RWPE1 (cell line): ENCODE results near the gene GGT7.
"Not testable (repeated sequence)": the region's sequence is repeated elsewhere in the genome, so short reads cannot be mapped to it uniquely, and the experiment has no call there.

Experiments
- CTCF ChIA-PET: fragments of 350-600 bp; sonication (Branson Sonifier 250); formaldehyde crosslinking; extraction: SDS; loops from one replicate; lab custom pipeline; 2021; lab: Yijun Ruan, JAX
- POLR2A ChIA-PET: fragments of 400-600 bp; formaldehyde crosslinking; extraction: SDS; loops from one replicate; lab custom pipeline; 2020; ENCODE audit warnings: antibody characterized with exemption; ENCODE audit not compliant: low non-redundant PET; lab: Yijun Ruan, JAX
- DNase-seq: peaks from one replicate; pipeline ENCODE4 v3.0.0; 2012; ENCODE audit warnings: low spot score
- H3K27ac ChIP-seq: fragments of 450-650 bp; 2 replicates; pipeline ENCODE4 v1.5.1; 2017
- TF ChIP-seq, protein P1 (sequence below): fragments of 450-650 bp; conservative IDR thresholded peaks from 2 replicates; pipeline ENCODE4 v1.5.1; 2017; ENCODE audit warnings: low read depth, mild to moderate bottlenecking

GGT7 gene

DNA sequence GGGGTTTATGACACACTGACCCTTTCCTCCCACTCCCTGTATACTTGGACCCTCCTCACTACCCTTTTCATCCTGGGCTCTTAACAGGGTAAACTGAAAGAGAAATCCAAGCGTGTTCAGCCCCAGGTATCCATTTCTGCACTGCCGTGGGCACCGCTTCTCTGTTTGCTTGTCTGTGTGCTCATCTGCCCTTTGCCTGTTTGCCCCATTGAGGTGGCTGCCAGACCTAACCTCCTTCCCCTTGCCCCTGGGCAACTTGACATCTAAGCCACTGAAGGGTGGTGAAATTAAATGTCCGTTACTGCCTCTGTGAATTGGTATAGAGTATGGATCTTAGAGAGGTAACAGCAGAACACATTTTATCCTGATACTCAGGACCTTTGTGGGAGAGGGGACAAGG lies 42.5 kb upstream of the GGT7 start:
- ChIA-PET CTCF (no interaction called here), POLR2A (no interaction called here)
- H3K27ac ChIP-seq, result no peak overlapping the region
- DNase-seq, result no peak
- TF ChIP-seq, protein P1, sequence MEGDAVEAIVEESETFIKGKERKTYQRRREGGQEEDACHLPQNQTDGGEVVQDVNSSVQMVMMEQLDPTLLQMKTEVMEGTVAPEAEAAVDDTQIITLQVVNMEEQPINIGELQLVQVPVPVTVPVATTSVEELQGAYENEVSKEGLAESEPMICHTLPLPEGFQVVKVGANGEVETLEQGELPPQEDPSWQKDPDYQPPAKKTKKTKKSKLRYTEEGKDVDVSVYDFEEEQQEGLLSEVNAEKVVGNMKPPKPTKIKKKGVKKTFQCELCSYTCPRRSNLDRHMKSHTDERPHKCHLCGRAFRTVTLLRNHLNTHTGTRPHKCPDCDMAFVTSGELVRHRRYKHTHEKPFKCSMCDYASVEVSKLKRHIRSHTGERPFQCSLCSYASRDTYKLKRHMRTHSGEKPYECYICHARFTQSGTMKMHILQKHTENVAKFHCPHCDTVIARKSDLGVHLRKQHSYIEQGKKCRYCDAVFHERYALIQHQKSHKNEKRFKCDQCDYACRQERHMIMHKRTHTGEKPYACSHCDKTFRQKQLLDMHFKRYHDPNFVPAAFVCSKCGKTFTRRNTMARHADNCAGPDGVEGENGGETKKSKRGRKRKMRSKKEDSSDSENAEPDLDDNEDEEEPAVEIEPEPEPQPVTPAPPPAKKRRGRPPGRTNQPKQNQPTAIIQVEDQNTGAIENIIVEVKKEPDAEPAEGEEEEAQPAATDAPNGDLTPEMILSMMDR, result no peak

DNA sequence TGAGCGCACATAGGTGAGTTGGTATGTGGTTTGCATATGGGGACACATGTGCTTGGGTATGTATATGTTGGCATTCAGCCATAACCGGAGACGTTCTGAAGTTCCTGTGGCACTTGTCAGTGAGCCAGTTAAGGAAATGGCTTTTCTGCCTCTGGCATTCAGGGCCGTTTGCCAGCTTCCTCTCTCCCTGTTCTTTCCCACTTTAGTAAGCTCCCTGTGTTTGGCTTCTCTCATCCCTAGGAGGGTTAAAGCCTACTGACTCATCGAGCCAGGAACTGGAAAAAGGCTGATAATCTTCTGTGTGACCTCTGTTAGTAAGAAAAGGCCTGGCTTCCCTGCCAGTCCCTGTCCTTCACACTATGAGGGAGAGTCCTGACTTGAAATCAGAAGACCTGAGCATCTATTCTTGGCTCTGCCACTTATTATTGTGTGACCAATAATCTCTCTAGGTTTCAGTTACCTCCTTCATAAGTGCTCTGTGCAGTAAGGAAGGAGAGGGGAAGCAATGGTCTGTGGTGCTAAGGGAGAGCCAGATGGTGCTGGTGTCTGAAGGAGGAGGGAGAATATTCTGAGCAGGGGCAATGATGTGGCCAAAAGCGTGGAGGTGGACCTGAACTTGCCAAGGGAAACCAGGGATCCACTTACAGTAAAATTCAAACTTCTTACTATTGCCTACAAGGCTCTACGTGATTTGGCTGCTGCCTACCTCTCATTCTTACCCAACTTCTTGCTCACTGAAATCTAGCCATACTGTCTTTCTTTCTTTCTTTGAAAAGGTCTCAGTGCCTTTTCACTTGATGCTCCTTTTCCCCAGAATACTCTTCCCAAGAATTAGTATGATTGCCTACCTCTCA lies 35.2 kb upstream of the GGT7 start:
- ChIA-PET POLR2A (no interaction called here), CTCF (interaction anchor here (0.6 to 1.0 kb wide), 6 partner anchors 20 to 372 kb away, joined by 3 to 9 read pairs (median 4); no protein-coding TSS in a partner anchor)
- peak overlapping the region; percentile 78 for H3K27ac ChIP-seq
- TF ChIP-seq, protein P1, result no peak
- peak; percentile 99 for DNase-seq

DNA sequence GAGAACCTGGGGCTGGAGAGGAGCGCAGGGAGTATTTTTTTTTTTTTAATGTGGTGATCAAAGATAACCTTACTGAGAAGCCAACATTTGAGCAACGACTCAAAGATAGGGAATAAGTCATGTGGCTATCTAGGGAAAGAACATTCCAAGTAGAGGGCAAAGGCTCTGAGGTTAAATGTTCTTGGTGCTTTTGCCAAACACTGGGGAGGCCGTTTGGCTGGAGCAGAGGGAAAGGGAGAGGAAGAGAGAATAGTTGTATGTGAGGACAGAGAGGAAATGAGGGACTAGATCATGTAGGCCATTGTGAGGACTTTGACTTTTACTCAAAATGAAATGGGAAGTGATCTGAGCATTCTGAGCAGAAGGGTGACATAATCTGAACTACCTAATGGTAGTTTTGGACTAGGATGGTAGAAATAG lies 31.6 kb upstream of the GGT7 start:
- CTCF ChIA-PET, result interaction anchor here (0.6 kb wide), 2 partner anchors 29 to 85 kb away, joined by 3 to 10 read pairs; no protein-coding TSS in a partner anchor
- POLR2A ChIA-PET, result no interaction called here
- no peak overlapping the region for H3K27ac ChIP-seq
- no peak for DNase-seq
- TF ChIP-seq, protein P1, result no peak

DNA sequence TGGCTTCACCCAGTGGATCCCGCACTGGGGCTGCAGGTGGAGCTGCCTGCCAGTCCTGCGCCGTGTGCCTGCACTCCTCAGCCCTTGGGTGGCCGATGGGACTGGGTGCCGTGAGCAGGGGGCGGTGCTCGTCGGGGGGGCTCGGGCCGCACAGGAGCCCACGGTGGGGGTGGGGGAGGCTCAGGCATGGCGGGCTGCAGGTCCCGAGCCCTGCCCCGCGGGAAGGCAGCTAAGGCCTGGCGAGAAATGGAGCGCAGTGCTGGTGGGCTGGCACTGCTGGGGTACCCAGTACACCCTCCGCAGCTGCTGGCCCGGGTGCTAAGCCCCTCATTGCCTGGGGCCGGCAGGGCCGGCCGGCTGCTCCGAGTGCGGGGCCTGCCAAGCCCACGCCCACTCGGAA lies 26.1 kb upstream of the GGT7 start:
- DNase-seq, result not testable (repeated sequence)
- ChIA-PET CTCF (interaction anchor here (0.6 kb wide), 1 partner anchor 19 kb away, joined by 3 read pairs; no protein-coding TSS in a partner anchor), POLR2A (interaction anchor here (1.0 kb wide), 1 partner anchor 23 kb away, joined by 3 read pairs; no protein-coding TSS in a partner anchor)
- peak overlapping the region; percentile 72 for H3K27ac ChIP-seq

DNA sequence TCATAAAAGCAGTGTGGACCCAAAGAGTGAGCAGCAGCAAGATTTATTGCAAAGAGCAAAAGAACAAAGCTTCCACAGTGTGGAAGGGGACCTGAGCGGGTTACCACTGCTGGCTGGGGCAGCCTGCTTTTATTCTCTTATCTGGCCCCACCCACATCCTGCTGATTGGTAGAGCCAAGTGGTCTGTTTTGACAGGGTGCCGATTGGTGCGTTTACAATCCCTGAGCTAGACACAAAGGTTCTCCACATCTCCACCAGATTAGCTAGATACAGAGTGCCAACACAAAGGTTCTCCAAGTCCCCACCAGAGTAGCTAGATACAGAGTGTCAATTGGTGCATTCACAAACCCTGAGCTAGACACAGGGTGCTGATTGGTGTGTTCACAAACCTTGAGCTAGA lies 25.5 kb upstream of the GGT7 start:
- CTCF ChIA-PET, H3K27ac ChIP-seq, POLR2A ChIA-PET, DNase-seq: not testable (repeated sequence)

DNA sequence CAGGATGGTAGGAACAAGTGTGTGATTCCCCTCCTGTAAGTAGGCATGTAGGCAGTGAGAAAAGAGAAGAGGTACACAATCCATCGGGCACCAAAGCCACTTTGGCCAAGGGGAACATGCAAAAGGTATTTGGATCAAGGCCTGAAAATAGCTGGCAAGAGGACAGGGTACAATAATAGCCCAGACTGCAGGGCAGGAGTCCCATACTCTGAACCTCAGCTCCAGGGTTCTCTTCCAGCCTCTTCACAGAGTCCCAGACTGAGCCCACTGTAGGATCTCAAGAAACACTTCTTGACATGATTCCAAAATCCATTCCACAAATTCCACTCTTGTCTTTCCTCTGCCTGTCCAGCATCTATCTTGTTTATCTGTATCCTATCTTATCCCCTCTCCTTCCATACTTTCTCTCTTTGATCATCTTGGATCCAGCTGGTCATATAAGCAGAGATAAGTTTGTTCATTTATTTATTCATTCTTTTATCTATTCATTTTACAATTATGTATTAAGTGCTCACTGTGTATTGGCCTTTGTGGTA lies 23.5 kb upstream of the GGT7 start:
- ChIA-PET POLR2A (interaction anchor here (0.6 kb wide), 1 partner anchor 20 kb away, joined by 4 read pairs; the partner anchor contains the start of gene ACSS2), CTCF (no interaction called here)
- no peak overlapping the region for H3K27ac ChIP-seq
- TF ChIP-seq, protein P1, result no peak
- DNase-seq, result no peak

DNA sequence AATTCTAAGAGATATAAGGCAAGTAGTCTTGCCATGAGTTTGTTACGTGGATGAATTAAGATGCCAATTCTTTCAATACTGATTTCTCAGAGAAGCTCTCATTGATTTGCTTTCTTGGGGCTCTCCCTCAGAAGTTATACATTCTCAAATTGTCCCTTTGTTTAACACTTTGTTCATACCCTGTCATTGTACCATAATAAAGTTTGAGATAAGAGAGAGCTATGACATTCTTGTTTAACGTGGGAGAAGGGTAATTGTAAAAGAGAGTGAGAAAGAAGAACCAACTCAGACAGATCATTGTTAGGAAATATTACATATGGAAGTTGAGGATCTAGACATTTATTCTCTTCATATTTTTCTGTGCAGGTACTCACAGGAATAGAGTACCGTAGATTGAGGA lies 22.8 kb upstream of the GGT7 start:
- CTCF ChIA-PET, result no interaction called here
- POLR2A ChIA-PET, result no interaction called here
- TF ChIP-seq, protein P1, result no peak
- no peak overlapping the region for H3K27ac ChIP-seq
- DNase-seq, result no peak
